IgD-negative memory B cell (primary cell): ENCODE data around the gene PGRMC2. TPM values are rescaled to one million over a fixed set of nuclear protein-coding genes. Genes with fewer than 3 reads are reported as not detected.

Experiments used
- H3K27ac Mint-ChIP-seq, 3 donors: one replicate each; pipeline ENCODE4 v1.8.0; 2020 to 2022; ENCODE audit warnings: mild to moderate bottlenecking in 3 of 3, mixed read lengths in 3 of 3, moderate library complexity in 1 of 3
- H3K27me3 Mint-ChIP-seq: one replicate; pipeline ENCODE4 v1.8.0; 2021; ENCODE audit warnings: mixed read lengths
- H3K36me3 Mint-ChIP-seq: one replicate; pipeline ENCODE4 v1.8.0; 2020; ENCODE audit warnings: mild to moderate bottlenecking, mixed read lengths
- H3K4me1 Mint-ChIP-seq, 3 donors: one replicate each; pipeline ENCODE4 v1.8.0; 2020 to 2022; ENCODE audit warnings: mixed read lengths in 3 of 3, mild to moderate bottlenecking in 1 of 3
- H3K4me3 Mint-ChIP-seq, 4 donors: one replicate each; pipeline ENCODE4 v1.8.0; 2020 to 2022; ENCODE audit warnings: mild to moderate bottlenecking in 4 of 4, mixed read lengths in 4 of 4, moderate library complexity in 3 of 4
- H3K9me3 Mint-ChIP-seq, 3 donors: one replicate each; pipeline ENCODE4 v1.8.0; 2020 to 2021; ENCODE audit warnings: mixed read lengths in 3 of 3, mild to moderate bottlenecking in 1 of 3
- polyA plus RNA-seq: library from polyadenylated mRNA; unstranded; fragments of 300-500 nt; fragmentation: Illumina TruSeq; gene quantifications from one replicate; pipeline ENCODE4 v1.2.3, GENCODE V29; 2021

The PGRMC2 gene
- polyA plus RNA-seq, 1 donor from 2014 or later, result 16.6 TPM

DNA sequence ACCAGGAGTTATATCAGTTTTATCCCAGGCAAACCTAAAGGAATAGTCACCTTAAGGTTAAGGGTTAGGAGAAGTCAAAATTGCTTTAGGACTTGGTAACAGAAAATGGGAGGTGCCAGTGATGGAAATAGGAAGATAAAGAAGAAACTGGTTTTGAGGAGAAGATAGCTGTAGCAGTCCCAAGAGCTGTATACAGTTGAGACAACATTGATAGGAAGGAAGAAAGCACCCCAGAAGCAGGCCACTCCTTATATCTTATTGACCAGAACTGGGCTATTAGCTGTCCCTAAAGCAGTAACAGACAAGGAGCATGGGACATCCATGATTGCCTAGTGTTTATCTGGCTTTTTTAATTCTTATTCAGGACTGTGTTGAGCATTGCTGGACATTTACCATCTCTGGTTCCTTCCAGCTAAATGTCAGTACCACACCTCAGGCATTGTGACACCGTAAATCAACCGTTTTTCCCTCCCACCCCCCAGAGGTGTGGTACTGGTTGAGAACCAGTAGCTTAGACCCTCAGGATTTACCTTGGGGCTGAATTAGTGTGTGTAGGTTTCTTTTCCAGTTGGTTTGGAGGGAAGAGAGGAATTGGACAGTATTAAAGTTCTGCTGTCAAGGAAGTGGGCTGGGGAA is 2.0 kb upstream of the PGRMC2 start:
- Mint-ChIP-seq H3K27me3 (no peaks in the 10 kb centered on the region), H3K27ac (peak overlapping the region in 1 of 3 donors; percentile 33), H3K4me1 (peaks cover 18 to 19% (median 19%) of the 10 kb centered on the region in 3 donors), H3K4me3 (peak overlapping the region in 1 of 4 donors; percentile 9), H3K36me3 (peaks cover 3% of the 10 kb centered on the region), H3K9me3 (no peaks in the 10 kb centered on the region)

DNA sequence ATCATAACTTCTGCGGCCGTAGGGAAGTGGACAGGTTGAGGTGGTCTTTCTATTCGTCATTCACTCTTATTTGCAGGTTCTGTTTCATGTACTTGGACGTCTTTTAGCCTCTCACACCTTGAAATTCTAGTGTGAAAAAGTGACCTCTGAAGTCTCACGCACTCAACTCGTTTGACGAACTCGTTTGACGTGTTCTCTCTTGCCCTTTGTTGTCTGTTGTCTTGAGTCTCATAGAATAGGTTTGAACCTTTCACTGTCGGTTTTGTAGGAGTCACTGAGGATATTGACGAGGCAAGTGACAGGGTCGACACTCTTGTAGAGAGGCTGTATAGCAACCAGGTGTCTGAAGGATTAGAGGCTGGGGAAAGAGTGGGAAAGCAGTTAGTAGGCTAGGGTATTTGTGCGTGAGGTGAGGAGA is 1.1 kb upstream of the PGRMC2 start:
- Mint-ChIP-seq H3K4me3 (peak overlapping the region; percentile 84 to 91 (median 90)), H3K27me3 (no peaks in the 10 kb centered on the region), H3K9me3 (no peaks in the 10 kb centered on the region), H3K27ac (peak overlapping the region; percentile 54 to 97 (median 64)), H3K4me1 (peaks cover 18 to 24% (median 23%) of the 10 kb centered on the region in 3 donors), H3K36me3 (peaks cover 7% of the 10 kb centered on the region)

DNA sequence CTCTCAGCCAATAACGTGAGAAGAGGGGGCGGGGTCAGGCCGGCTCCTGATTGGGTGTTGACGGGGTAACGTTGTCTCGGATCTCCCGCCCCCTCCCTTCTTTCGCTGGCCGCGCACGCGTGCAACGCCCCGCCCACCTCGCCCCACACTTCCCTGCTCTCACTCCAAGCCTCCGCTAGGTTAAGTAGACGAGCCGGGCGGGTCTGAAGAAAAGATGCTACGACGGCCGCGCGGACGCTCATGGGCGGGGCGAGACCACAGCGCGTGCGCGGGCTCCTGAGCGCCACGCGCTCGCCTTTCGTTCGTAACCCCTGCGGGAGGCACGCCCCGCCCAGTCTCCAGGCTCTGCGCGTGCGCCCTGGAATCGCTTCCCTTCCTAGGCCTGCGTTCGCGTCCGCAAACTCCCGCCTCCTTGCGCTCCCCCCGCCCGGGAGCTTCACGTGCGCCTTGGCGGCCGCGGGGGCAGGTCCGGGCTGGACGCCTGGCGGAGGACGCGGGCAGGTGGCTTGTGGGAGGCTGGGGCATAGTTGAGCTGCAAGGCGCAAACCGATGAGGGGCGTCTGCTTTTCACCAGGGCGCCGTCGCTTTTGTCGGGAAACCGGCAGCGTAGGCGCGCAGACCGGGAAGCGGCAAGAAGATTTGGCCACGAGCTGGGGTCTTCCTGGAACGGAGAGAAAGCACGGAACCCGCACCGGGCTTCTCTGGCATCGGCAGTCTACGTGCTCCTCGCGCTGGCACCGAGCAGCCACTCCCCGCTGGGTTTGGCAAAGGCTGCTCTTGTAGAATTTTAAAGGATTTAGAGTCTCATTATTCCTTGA is 467 bp upstream of the PGRMC2 start:
- Mint-ChIP-seq H3K9me3 (no peaks in the 10 kb centered on the region), H3K27ac (peak overlapping the region; percentile 54 to 97 (median 64)), H3K27me3 (no peaks in the 10 kb centered on the region), H3K4me1 (peaks cover 18 to 26% (median 25%) of the 10 kb centered on the region in 3 donors), H3K36me3 (peaks cover 9% of the 10 kb centered on the region), H3K4me3 (peak overlapping the region; percentile 84 to 91 (median 90))

DNA sequence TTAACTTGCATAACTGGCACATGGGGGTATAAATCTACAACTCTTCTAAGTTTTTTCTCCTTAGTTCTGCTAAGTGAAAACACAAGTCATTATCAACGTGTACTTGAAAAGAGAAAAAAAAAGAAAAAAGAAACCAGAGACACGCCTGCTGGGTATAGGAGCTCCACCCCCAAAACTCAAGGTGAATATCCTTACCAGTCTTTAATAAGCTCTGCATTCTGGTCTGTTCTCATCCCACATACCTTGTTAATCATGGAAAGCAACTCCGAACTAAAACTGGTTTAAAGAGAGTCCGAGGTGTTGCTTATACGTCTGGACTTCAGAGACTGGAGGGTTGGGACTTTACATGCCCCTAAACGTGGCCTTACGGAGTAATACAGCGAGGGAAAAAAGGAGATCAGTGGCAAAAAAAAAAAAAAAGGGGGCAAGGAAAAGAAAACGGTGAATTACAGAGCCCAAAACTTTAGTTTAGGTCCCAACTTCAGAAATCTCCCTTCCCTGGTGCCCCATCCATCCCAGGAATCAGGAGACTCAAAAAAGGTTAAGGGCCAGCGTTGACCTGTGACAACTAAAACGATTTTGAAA is 1.0 kb downstream of the PGRMC2 start:
- peak overlapping the region in 2 of 3 donors; percentile 54 to 78 for H3K27ac Mint-ChIP-seq

DNA sequence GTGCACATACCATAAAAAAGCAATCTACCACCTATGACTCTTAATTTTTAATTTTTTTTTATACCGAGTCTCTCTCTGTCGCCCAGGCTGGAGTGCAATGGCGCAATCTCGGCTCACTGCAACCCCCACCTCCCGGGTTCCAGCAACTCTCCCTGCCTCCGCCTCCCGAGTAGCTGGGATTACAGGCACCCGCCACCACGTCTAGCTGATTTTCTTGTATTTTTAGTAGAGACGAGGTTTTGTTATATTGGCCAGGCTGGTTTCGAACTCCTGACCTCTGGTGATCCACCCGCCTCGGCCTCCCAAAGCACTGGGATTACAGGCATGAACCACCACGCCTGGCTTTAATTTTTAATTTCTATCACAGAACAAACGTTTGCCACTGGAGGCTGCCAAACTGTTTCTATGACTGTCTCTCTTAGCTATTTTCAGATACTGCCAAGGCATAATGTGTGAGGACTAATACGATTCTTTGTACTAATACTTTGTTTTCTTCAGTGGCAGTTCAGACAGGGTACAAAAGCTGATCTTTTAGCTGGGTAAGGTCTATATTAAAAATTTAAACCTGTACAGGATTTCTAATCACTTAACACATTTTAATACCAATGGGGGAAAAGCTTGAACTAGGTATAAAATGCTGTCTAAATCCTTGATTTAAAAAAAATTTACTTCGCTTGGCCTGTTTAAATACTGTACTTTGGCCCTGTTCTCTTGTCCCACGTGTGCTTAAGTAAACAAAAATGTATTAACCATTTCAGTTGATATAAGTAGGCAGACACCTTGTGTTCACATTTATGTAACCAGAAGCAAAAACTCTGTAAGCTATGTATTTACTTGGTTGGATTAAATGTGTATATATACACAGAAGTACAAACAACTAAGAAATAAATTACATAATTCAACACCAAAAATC is 2.3 kb downstream of the PGRMC2 start:
- no peaks in the 10 kb centered on the region for H3K27me3 Mint-ChIP-seq
- H3K4me3 Mint-ChIP-seq, result peak overlapping the region in 3 of 4 donors; percentile 52 to 91 (median 53)
- peak overlapping the region in 2 of 3 donors; percentile 23 to 57 for H3K27ac Mint-ChIP-seq
- H3K36me3 Mint-ChIP-seq, result peaks cover 9% of the 10 kb centered on the region
- peaks cover 26 to 35% (median 32%) of the 10 kb centered on the region in 3 donors for H3K4me1 Mint-ChIP-seq
- H3K9me3 Mint-ChIP-seq, result no peaks in the 10 kb centered on the region

More for the DNA sequence above, 1.0 kb downstream of the PGRMC2 start:
- Mint-ChIP-seq H3K4me1 (peaks cover 18 to 29% (median 28%) of the 10 kb centered on the region in 3 donors), H3K4me3 (peak overlapping the region; percentile 84 to 91 (median 90)), H3K27me3 (no peaks in the 10 kb centered on the region), H3K36me3 (peaks cover 9% of the 10 kb centered on the region), H3K9me3 (no peaks in the 10 kb centered on the region)

DNA sequence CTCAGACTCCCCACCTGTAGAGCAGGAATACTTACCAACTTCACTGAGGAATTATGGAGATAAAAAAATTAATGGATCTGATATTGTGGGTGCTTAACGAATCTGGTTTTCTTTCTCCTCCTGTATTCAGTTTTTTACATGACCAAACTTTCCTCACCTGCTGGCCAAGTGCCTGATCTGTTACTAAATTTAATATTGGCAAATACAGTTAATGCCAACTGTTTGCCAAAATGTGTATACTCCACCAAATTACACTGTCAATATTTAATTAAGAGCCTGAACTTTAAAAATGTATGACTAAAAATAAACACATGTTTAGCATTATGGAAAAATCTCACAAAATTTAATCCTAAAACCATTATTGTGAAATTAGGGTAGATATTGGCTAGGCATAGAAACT is 3.3 kb downstream of the PGRMC2 start:
- Mint-ChIP-seq H3K27ac (no peak overlapping the region), H3K4me1 (peaks cover 26 to 38% (median 34%) of the 10 kb centered on the region in 3 donors)

DNA sequence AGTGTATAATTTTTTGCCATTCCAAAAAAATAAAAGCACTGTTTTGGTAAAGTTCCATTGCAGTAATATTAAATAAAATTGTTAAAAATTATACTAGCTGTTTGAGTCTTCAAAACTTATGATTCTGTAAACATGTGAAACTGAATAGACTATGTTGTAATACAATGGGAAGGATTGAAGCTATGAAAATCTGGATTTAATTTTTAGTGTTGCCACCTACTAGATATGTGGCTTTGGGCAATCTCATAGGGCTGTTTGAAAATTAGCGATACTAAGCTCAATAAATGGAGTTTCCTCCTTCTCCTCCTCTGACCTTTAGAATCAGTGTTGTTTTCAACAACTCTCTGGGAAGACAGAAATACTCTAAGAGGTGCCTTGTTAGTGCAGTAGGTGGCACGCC is 4.5 kb downstream of the PGRMC2 start:
- H3K27me3 Mint-ChIP-seq, result no peaks in the 10 kb centered on the region

More for the DNA sequence above, 3.3 kb downstream of the PGRMC2 start:
- no peaks in the 10 kb centered on the region for H3K9me3 Mint-ChIP-seq
- H3K36me3 Mint-ChIP-seq, result peaks cover 9% of the 10 kb centered on the region
- no peaks in the 10 kb centered on the region for H3K27me3 Mint-ChIP-seq
- H3K4me3 Mint-ChIP-seq, result peak overlapping the region in 1 of 4 donors; percentile 29

DNA sequence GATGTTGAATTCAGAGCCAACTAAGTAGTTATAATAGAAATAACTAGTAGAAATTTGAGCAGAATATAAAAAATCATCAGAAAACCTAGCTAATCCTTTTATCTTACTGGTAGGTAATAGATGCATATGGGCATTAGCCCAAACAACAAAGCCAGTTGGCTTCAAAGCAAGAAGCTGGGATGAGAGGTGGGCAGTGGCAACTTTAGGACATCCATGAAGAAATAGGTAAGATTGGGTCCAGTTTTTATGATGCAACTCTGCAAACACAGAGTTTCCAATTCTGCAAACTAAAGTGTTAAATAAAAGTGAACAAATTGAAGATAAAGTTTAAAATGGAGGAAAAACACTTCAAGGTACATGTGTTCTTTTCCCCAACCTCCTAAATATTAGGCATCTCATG is 5.1 kb downstream of the PGRMC2 start:
- Mint-ChIP-seq H3K27me3 (no peaks in the 10 kb centered on the region), H3K27ac (no peak overlapping the region), H3K4me1 (peaks cover 22 to 34% (median 29%) of the 10 kb centered on the region in 3 donors), H3K4me3 (no peak overlapping the region), H3K36me3 (peaks cover 9% of the 10 kb centered on the region), H3K9me3 (no peaks in the 10 kb centered on the region)

More for the DNA sequence above, 4.5 kb downstream of the PGRMC2 start:
- H3K4me1 Mint-ChIP-seq, result peaks cover 22 to 35% (median 29%) of the 10 kb centered on the region in 3 donors
- H3K4me3 Mint-ChIP-seq, result peak overlapping the region in 1 of 4 donors; percentile 29
- H3K36me3 Mint-ChIP-seq, result peaks cover 9% of the 10 kb centered on the region
- no peak overlapping the region for H3K27ac Mint-ChIP-seq
- no peaks in the 10 kb centered on the region for H3K9me3 Mint-ChIP-seq

DNA sequence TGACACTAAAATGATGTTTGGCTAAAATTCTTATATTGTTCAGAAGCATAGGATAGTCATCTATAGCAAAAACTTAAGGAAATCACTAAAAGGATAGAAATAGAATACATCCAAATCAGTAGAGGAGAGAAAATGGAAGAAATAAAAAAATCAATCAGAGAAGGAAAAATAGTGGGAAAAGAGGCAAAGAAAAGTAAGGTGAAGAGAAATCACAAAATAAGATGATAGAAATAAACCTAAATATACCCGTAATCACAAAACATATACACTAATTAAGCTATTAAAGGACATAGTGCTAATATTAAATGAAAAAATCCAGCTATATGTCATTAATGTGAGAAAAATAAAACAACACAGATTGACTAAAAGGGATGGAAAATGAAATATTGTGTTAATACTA is 6.3 kb downstream of the PGRMC2 start:
- Mint-ChIP-seq H3K9me3 (no peaks in the 10 kb centered on the region), H3K27me3 (no peaks in the 10 kb centered on the region), H3K27ac (no peak overlapping the region), H3K36me3 (peaks cover 6% of the 10 kb centered on the region), H3K4me3 (peak overlapping the region in 1 of 4 donors; percentile 62), H3K4me1 (peaks cover 19 to 29% (median 26%) of the 10 kb centered on the region in 3 donors)

DNA sequence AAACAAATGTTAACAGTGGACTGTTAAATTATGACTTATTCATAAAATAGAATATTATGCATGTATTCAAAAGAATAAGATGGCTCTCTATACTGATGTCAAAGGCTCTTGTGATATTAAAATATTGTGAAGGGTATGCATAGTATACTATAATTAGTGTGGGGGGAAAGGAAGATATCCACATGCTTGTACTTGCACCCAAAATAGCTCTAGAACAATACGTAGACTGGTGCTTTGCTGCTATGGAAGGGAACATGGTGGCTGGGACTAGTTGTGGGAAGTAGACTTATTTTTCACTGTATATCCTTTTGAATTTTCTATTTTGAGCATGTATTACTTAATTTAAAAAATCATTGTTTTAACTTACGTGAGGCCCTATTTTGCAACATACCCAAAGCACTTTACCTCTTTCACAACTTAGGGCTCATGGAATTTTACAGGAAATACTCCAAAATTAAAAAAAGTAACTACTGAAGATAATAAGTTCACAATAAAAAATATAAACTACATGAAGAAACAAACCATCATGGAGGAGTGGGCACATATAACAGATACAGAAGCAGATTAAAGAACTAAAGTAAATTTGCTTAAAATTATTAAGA is 7.9 kb downstream of the PGRMC2 start:
- H3K27me3 Mint-ChIP-seq, result no peaks in the 10 kb centered on the region
- H3K4me3 Mint-ChIP-seq, result no peak overlapping the region
- no peaks in the 10 kb centered on the region for H3K9me3 Mint-ChIP-seq
- peaks cover 8 to 20% (median 15%) of the 10 kb centered on the region in 3 donors for H3K4me1 Mint-ChIP-seq
- H3K27ac Mint-ChIP-seq, result no peak overlapping the region
- peaks cover 6% of the 10 kb centered on the region for H3K36me3 Mint-ChIP-seq

DNA sequence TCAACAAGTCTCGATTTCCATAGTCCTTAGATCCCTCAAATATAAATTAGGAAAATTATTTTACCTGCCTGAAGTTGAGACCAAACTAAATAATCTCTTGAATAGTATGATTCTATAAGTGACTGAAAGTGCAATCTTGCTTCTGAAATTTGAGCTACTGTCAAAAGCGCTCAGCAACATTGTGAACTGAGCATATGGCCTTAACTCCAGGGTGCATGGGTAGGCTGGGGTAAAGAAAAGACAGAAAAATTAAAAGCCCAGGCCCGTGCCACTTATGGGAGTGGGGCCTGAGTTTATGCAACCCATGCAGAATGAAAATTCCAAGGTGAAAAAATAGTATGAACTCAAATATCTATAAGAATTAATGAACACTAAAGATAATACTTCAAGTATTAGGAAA is 9.8 kb downstream of the PGRMC2 start:
- Mint-ChIP-seq H3K27ac (no peak overlapping the region), H3K9me3 (no peaks in the 10 kb centered on the region), H3K4me3 (no peak overlapping the region), H3K36me3 (no peaks in the 10 kb centered on the region), H3K27me3 (no peaks in the 10 kb centered on the region), H3K4me1 (peaks cover 8 to 13% (median 8%) of the 10 kb centered on the region in 3 donors)

DNA sequence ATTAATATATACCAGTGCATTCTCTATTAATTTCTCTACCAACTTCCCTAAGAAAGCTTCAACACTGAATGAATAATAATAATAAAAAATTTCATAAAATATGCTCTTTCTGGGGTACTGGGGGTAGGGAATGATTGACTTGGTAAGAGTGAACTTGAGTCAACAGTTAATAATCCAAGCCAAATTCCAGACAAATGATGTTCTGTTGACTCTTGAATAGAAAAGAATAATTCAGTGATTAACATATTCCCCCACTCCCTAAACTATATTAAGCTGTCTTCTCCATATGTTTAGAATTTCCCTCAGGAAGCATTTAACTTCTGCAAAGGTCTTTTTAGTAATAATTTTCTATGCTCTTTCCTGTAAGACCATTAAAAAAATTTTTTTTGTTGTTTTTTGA is 12.3 kb downstream of the PGRMC2 start:
- H3K27ac Mint-ChIP-seq, result no peak overlapping the region
- no peak overlapping the region for H3K4me3 Mint-ChIP-seq
- no peaks in the 10 kb centered on the region for H3K27me3 Mint-ChIP-seq
- peaks cover 2% of the 10 kb centered on the region for H3K36me3 Mint-ChIP-seq
- H3K4me1 Mint-ChIP-seq, result peaks cover 0 to 4% (median 2%) of the 10 kb centered on the region in 3 donors
- no peaks in the 10 kb centered on the region for H3K9me3 Mint-ChIP-seq

DNA sequence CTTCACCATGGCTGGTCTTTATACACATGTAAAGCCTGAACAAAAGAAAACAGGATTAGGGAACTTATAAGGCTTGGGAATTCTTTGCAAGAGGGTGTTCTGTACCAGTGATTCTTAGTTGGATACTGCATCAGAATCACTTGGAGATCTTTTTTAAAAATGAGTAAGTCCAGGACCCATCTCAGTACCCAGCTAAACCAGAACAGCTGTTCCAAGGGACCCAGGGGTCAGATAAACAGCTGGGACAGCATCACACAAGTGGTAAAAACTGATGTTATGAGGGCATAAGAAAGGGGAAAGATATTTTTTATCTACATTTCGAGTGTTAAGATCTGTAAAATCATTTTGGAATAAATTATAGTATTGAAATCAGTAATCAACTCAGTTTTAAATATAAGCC is 16.1 kb downstream of the PGRMC2 start:
- no peak overlapping the region for H3K27ac Mint-ChIP-seq
- no peaks in the 10 kb centered on the region for H3K27me3 Mint-ChIP-seq
- peaks cover 2% of the 10 kb centered on the region for H3K36me3 Mint-ChIP-seq
- H3K9me3 Mint-ChIP-seq, result peaks cover 0 to 1% (median 0%) of the 10 kb centered on the region in 3 donors
- H3K4me3 Mint-ChIP-seq, result no peak overlapping the region
- H3K4me1 Mint-ChIP-seq, result no peaks in the 10 kb centered on the region

DNA sequence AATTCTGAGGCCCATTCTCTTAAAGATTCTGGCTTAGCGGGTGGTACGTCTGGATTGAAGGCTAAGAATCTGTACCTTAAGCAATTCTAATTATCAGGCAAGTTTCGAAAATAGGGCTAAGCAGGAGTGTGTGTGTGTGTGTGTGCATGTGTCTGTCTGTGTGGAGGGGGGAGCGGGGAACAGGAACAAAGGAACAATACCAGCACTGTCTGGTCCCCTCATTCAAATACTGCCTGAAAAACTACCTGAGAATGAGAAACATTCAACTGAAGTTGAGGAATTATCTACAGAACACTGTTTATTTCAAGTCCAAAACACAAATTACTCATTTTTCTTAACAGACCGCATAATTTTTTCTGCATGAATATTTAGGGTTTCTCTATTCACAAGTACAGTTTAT is 18.6 kb downstream of the PGRMC2 start:
- no peak overlapping the region for H3K4me3 Mint-ChIP-seq
- peaks cover 2% of the 10 kb centered on the region for H3K36me3 Mint-ChIP-seq
- H3K4me1 Mint-ChIP-seq, result no peaks in the 10 kb centered on the region
- no peak overlapping the region for H3K27ac Mint-ChIP-seq
- H3K27me3 Mint-ChIP-seq, result no peaks in the 10 kb centered on the region
- H3K9me3 Mint-ChIP-seq, result peaks cover 4 to 14% (median 4%) of the 10 kb centered on the region in 3 donors
